HUES6 (cell line): ENCODE data around the gene CNTNAP2.
A peak's percentile ranks its signal among the peaks of the same experiment; 100 is the strongest.

Experiments used
- H3K27ac ChIP-seq: 2 replicates; pipeline ENCODE4 v1.7.0; 2013; ENCODE audit warnings: low read depth, mild to moderate bottlenecking, low read length, inconsistent platforms
- H3K27me3 ChIP-seq: 2 replicates; pipeline ENCODE4 v1.6.1; 2013; ENCODE audit warnings: low read length; ENCODE audit not compliant: control insufficient read depth, insufficient read depth
- H3K36me3 ChIP-seq: 2 replicates; pipeline ENCODE4 v1.6.1; 2013; ENCODE audit warnings: low read length; ENCODE audit not compliant: control insufficient read depth, insufficient read depth
- H3K4me1 ChIP-seq: 2 replicates; pipeline ENCODE4 v1.6.1; 2013; ENCODE audit warnings: low read length; ENCODE audit not compliant: control insufficient read depth, insufficient read depth
- H3K4me3 ChIP-seq: 2 replicates; pipeline ENCODE4 v1.5.1; 2013; ENCODE audit warnings: low read depth, low read length
- H3K9ac ChIP-seq: one replicate; pipeline ENCODE4 v1.6.1; 2013; ENCODE audit warnings: mild to moderate bottlenecking, low read length
- H3K9me3 ChIP-seq: 2 replicates; pipeline ENCODE4 v1.6.1; 2013; ENCODE audit warnings: low read depth, low read length; ENCODE audit not compliant: control insufficient read depth, insufficient read depth

Gene CNTNAP2

GRCh38 chr7:148336411-148336810 is 2219.8 kb downstream of the CNTNAP2 start:
- Histone ChIP-seq H3K36me3 (peaks cover 4% of the 10 kb centered on the region; the same call in 1 of the 2 replicates), H3K9ac (peak overlapping the region; percentile 80), H3K9me3 (peaks cover 3% of the 10 kb centered on the region), H3K4me1 (peaks cover 54% of the 10 kb centered on the region), H3K27ac (no peak overlapping the region; the same call in 1 of the 2 replicates), H3K27me3 (no peaks in the 10 kb centered on the region), H3K4me3 (no peak overlapping the region; the same call in 1 of the 2 replicates)

GRCh38 chr7:148337246-148337965 is 2220.8 kb downstream of the CNTNAP2 start:
- Histone ChIP-seq H3K4me3 (peak overlapping the region; percentile 34; the same call in 1 of the 2 replicates), H3K27me3 (no peaks in the 10 kb centered on the region), H3K9ac (peak overlapping the region; percentile 80), H3K36me3 (peaks cover 14% of the 10 kb centered on the region; the same call in 1 of the 2 replicates), H3K9me3 (no peaks in the 10 kb centered on the region), H3K4me1 (peaks cover 63% of the 10 kb centered on the region), H3K27ac (no peak overlapping the region; the same call in 1 of the 2 replicates)

- peaks cover 71% of the 10 kb centered on the region for H3K4me1 ChIP-seq
- H3K9me3 ChIP-seq, result no peaks in the 10 kb centered on the region
- H3K9ac ChIP-seq, result peak overlapping the region; percentile 96
- no peaks in the 10 kb centered on the region for H3K27me3 ChIP-seq
- H3K27ac ChIP-seq, result peak overlapping the region; percentile 65; the same call in 1 of the 2 replicates
- peaks cover 22% of the 10 kb centered on the region for H3K36me3 ChIP-seq
- peak overlapping the region; percentile 88 for H3K4me3 ChIP-seq
Measured at GRCh38 chr7:148337995-148338747, 2221.6 kb downstream of the CNTNAP2 start.

GRCh38 chr7:148340438-148341280 is 2224.1 kb downstream of the CNTNAP2 start:
- H3K9me3 ChIP-seq, result no peaks in the 10 kb centered on the region
- no peaks in the 10 kb centered on the region for H3K27me3 ChIP-seq
- peak overlapping the region; percentile 88 for H3K4me3 ChIP-seq
- H3K4me1 ChIP-seq, result peaks cover 73% of the 10 kb centered on the region
- H3K27ac ChIP-seq, result peak overlapping the region; percentile 65; the same call in 1 of the 2 replicates
- H3K36me3 ChIP-seq, result peaks cover 41% of the 10 kb centered on the region
- H3K9ac ChIP-seq, result peak overlapping the region; percentile 96

- H3K4me1 ChIP-seq, result peaks cover 40% of the 10 kb centered on the region
- H3K4me3 ChIP-seq, result no peak overlapping the region
Measured at GRCh38 chr7:148344406-148344805, 2227.8 kb downstream of the CNTNAP2 start.

GRCh38 chr7:148347981-148348380 is 2231.4 kb downstream of the CNTNAP2 start:
- no peak overlapping the region for H3K9ac ChIP-seq
- no peaks in the 10 kb centered on the region for H3K27me3 ChIP-seq
- peaks cover 20% of the 10 kb centered on the region for H3K4me1 ChIP-seq
- peaks cover 76% of the 10 kb centered on the region for H3K36me3 ChIP-seq
- no peak overlapping the region for H3K27ac ChIP-seq
- no peak overlapping the region for H3K4me3 ChIP-seq
- H3K9me3 ChIP-seq, result peaks cover 7% of the 10 kb centered on the region; the same call in 1 of the 2 replicates

More at GRCh38 chr7:148344406-148344805, 2227.8 kb downstream of the CNTNAP2 start:
- Histone ChIP-seq H3K27ac (no peak overlapping the region), H3K9me3 (no peaks in the 10 kb centered on the region), H3K27me3 (no peaks in the 10 kb centered on the region), H3K9ac (no peak overlapping the region), H3K36me3 (peaks cover 64% of the 10 kb centered on the region)

- peaks cover 76% of the 10 kb centered on the region for H3K36me3 ChIP-seq
Measured at GRCh38 chr7:148348466-148348865, 2231.9 kb downstream of the CNTNAP2 start.

DNA sequence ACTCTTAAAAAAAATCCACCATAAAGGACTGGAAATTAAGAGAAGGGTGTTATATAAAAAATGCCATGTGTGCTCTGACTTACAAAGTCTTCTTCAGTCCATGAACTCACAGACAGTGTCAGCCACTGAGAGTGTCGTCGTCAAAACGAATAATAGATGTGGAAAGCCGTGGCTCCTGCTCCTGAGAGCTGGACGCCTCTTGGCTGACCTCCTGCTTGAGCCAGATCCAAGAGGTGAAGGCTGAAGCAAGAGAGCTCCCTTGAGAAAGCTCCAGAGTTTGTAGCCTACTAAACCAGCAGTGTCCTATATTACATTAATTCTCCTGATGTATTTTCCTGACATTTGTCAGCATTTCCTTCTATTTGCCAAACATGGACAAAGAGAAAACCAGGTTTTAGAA is 2239.7 kb downstream of the CNTNAP2 start:
- Histone ChIP-seq H3K27me3 (no peaks in the 10 kb centered on the region), H3K27ac (no peak overlapping the region), H3K36me3 (peaks cover 89% of the 10 kb centered on the region; the same call in 1 of the 2 replicates), H3K9me3 (peaks cover 38% of the 10 kb centered on the region), H3K9ac (no peak overlapping the region), H3K4me1 (no peaks in the 10 kb centered on the region; the same call in 1 of the 2 replicates), H3K4me3 (no peak overlapping the region)

More at GRCh38 chr7:148348466-148348865, 2231.9 kb downstream of the CNTNAP2 start:
- no peak overlapping the region for H3K27ac ChIP-seq
- H3K27me3 ChIP-seq, result no peaks in the 10 kb centered on the region
- peaks cover 15% of the 10 kb centered on the region for H3K4me1 ChIP-seq
- no peak overlapping the region for H3K4me3 ChIP-seq
- H3K9me3 ChIP-seq, result peaks cover 7% of the 10 kb centered on the region; the same call in 1 of the 2 replicates
- no peak overlapping the region for H3K9ac ChIP-seq

- peaks cover 56% of the 10 kb centered on the region for H3K9me3 ChIP-seq
- H3K4me1 ChIP-seq, result no peaks in the 10 kb centered on the region; the same call in 1 of the 2 replicates
Measured at GRCh38 chr7:148362541-148362940, 2245.9 kb downstream of the CNTNAP2 start.

GRCh38 chr7:148367731-148368475 is 2251.3 kb downstream of the CNTNAP2 start:
- H3K27me3 ChIP-seq, result no peaks in the 10 kb centered on the region
- peaks cover 37% of the 10 kb centered on the region for H3K9me3 ChIP-seq
- H3K4me3 ChIP-seq, result no peak overlapping the region
- no peak overlapping the region for H3K27ac ChIP-seq
- no peaks in the 10 kb centered on the region for H3K4me1 ChIP-seq
- peaks cover 63% of the 10 kb centered on the region for H3K36me3 ChIP-seq
- H3K9ac ChIP-seq, result no peak overlapping the region

More at GRCh38 chr7:148362541-148362940, 2245.9 kb downstream of the CNTNAP2 start:
- H3K36me3 ChIP-seq, result peaks cover 70% of the 10 kb centered on the region; the same call in 1 of the 2 replicates
- no peak overlapping the region for H3K9ac ChIP-seq
- no peaks in the 10 kb centered on the region for H3K27me3 ChIP-seq
- no peak overlapping the region for H3K4me3 ChIP-seq
- H3K27ac ChIP-seq, result no peak overlapping the region
